HG03565 (cell line): Measurements from ENCODE around the gene SLC16A4.

Experiments
- ATAC-seq: cut with Tn5 transposase; IDR thresholded peaks from one replicate; pipeline ENCODE4 v1.9.1; 2021; ENCODE audit warnings: mild to moderate bottlenecking, moderate library complexity; ENCODE audit not compliant: unreplicated experiment

SLC16A4 gene

DNA sequence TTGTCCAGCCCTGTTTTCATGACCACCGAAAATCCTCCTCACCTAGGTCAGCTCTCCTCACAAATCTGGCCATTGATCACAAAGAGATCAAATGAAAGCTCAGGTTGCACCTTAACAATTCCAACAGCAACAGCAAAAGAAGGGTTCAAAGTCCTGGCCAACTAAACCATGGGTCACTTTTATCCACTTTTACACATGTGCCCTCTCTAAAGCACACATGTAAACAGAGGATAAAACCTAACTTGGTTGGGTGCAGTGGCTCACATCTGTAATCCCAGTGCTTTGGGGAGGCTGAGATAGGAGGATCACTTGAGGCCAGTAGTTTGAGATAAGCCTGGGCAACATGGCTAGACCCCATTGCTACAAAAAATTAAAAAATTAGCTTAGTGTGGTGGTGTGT lies 55.6 kb downstream of the SLC16A4 start:
- no peak for ATAC-seq

GRCh38 chr1:110328700-110329099 lies 62.1 kb downstream of the SLC16A4 start:
- ATAC-seq, result no peak

GRCh38 chr1:110328274-110328673 lies 62.6 kb downstream of the SLC16A4 start:
- no peak for ATAC-seq

GRCh38 chr1:110326826-110327225 lies 64.0 kb downstream of the SLC16A4 start:
- ATAC-seq, result no peak

- ATAC-seq, result no peak
Measured at GRCh38 chr1:110324667-110325066, 66.2 kb downstream of the SLC16A4 start.

- no peak for ATAC-seq
Measured at GRCh38 chr1:110321846-110322245, 69.0 kb downstream of the SLC16A4 start.

DNA sequence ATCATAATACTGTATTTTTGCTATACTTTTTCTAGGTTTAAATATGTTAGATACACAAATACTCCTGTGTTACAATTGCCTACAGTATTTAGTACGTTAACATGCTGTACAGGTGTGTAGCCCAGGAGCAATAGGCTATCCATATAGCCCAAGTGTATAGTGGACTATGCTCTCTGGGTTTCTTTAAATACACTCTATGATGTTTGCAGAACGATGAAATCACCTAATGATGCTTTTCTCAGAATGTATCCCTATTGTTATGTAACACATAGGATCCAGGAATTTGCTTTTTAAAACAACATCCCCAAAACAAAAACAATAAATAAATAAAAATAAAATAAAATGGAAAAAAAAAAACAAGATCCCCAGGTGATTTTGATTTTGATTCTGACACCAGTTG lies 69.8 kb downstream of the SLC16A4 start:
- no peak for ATAC-seq

GRCh38 chr1:110320168-110320518 lies 70.7 kb downstream of the SLC16A4 start:
- ATAC-seq, result no peak

- no peak for ATAC-seq
Measured at GRCh38 chr1:110319332-110320167, 71.3 kb downstream of the SLC16A4 start.

DNA sequence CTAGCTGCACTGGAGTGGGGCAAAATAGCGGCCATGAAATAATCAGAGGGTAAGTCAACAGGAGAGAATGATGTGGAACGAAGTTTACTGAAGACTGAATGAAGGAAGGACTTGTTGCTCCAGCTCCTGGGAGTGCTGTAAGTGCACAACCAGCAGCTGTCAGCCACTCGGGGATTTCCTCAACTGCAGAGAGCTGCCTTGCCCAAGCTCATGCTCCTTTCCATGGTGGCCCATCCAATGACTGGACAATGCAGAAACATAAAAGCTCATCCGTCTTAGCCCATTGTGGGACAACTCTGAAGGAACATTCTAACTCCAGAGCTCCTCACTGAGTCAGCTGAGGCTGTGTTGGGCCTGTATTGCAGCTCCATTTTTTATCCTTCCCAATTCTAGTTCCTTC lies 72.8 kb downstream of the SLC16A4 start:
- no peak for ATAC-seq

- no peak for ATAC-seq
Measured at GRCh38 chr1:110316735-110317134, 74.1 kb downstream of the SLC16A4 start.
